H9 (cell line): Measurements from ENCODE around the gene TTC28. TPM values are rescaled to one million over a fixed set of nuclear protein-coding genes. Genes with fewer than 3 reads are reported as not detected.

Source experiments
- DNase-seq: peaks from one replicate; pipeline ENCODE4 v3.0.0-alpha.2; 2017
- H2AFZ ChIP-seq: one replicate; pipeline ENCODE4 v1.6.1; 2013; ENCODE audit warnings: mild to moderate bottlenecking, low read length, control low read depth, moderate library complexity
- H2AK5ac ChIP-seq: 2 replicates; pipeline ENCODE4 v1.6.1; 2013; ENCODE audit warnings: low read length, control low read depth, mixed read lengths; ENCODE audit not compliant: insufficient read length
- H2BK120ac ChIP-seq: one replicate; pipeline ENCODE4 v1.6.1; 2013; ENCODE audit warnings: low read depth, mild to moderate bottlenecking, low read length, control low read depth, inconsistent platforms; ENCODE audit not compliant: poor library complexity, severe bottlenecking
- H2BK12ac ChIP-seq: 2 replicates; pipeline ENCODE4 v1.6.1; 2013; ENCODE audit warnings: low read length, control low read depth, mixed read lengths, low read depth; ENCODE audit not compliant: insufficient read length
- H2BK15ac ChIP-seq: 2 replicates; pipeline ENCODE4 v1.6.1; 2013; ENCODE audit warnings: low read depth, low read length, control low read depth
- H2BK20ac ChIP-seq: one replicate; pipeline ENCODE4 v1.6.1; 2013; ENCODE audit warnings: low read depth, mild to moderate bottlenecking, low read length, control low read depth, inconsistent platforms; ENCODE audit not compliant: poor library complexity, severe bottlenecking
- H2BK5ac ChIP-seq: 2 replicates; pipeline ENCODE4 v1.6.1; 2013; ENCODE audit warnings: low read length, control low read depth, mixed read lengths; ENCODE audit not compliant: insufficient read length
- H3K14ac ChIP-seq: 2 replicates; pipeline ENCODE4 v1.6.1; 2013; ENCODE audit warnings: low read length, control low read depth; ENCODE audit not compliant: insufficient read depth
- H3K18ac ChIP-seq: 2 replicates; pipeline ENCODE4 v1.6.1; 2013; ENCODE audit warnings: low read depth, mild to moderate bottlenecking, mixed read lengths, low read length, control low read depth; ENCODE audit not compliant: insufficient read length
- H3K23ac ChIP-seq: 2 replicates; pipeline ENCODE4 v1.6.1; 2013; ENCODE audit warnings: low read length, control low read depth, mixed read lengths, low read depth; ENCODE audit not compliant: insufficient read length
- H3K23me2 ChIP-seq: 2 replicates; pipeline ENCODE4 v1.6.1; 2013; ENCODE audit warnings: low read depth, mild to moderate bottlenecking, mixed read lengths, low read length, control low read depth; ENCODE audit not compliant: insufficient read length, poor library complexity, severe bottlenecking
- H3K27ac ChIP-seq: 2 replicates; pipeline ENCODE4 v1.5.1; 2013; ENCODE audit warnings: low read length, control low read depth, mixed read lengths, low read depth; ENCODE audit not compliant: insufficient read length
- H3K27me3 ChIP-seq: 2 replicates; pipeline ENCODE4 v1.6.1; 2013; ENCODE audit warnings: low read length, control low read depth, inconsistent platforms; ENCODE audit not compliant: insufficient read depth
- H3K4ac ChIP-seq: 2 replicates; pipeline ENCODE4 v1.6.1; 2013; ENCODE audit warnings: low read depth, mild to moderate bottlenecking, control low read depth, inconsistent platforms, low read length, moderate library complexity
- H3K4me1 ChIP-seq: 2 replicates; pipeline ENCODE4 v1.6.1; 2013; ENCODE audit warnings: low read length, control low read depth, inconsistent platforms; ENCODE audit not compliant: insufficient read depth
- H3K4me2 ChIP-seq: 2 replicates; pipeline ENCODE4 v1.6.1; 2013; ENCODE audit warnings: low read length, control low read depth, mixed read lengths; ENCODE audit not compliant: insufficient read length, insufficient read depth
- H3K56ac ChIP-seq: 2 replicates; pipeline ENCODE4 v1.6.1; 2013; ENCODE audit warnings: low read depth, mild to moderate bottlenecking, mixed read lengths, low read length, control low read depth; ENCODE audit not compliant: insufficient read length
- H3K79me1 ChIP-seq: 2 replicates; pipeline ENCODE4 v1.6.1; 2013; ENCODE audit warnings: low read depth, mild to moderate bottlenecking, moderate library complexity, low read length, control low read depth, inconsistent platforms; ENCODE audit not compliant: insufficient read depth, poor library complexity, severe bottlenecking
- H3K79me2 ChIP-seq: 2 replicates; pipeline ENCODE4 v1.6.1; 2013; ENCODE audit warnings: low read length, control low read depth, inconsistent platforms; ENCODE audit not compliant: insufficient read depth
- H3K9ac ChIP-seq: 2 replicates; pipeline ENCODE4 v1.6.1; 2013; ENCODE audit warnings: low read length, control low read depth, mixed read lengths; ENCODE audit not compliant: insufficient read length; ENCODE audit errors: extremely low read depth
- H3K9me3 ChIP-seq: one replicate; pipeline ENCODE4 v1.6.1; 2013; ENCODE audit warnings: low read depth, low read length, inconsistent platforms; ENCODE audit not compliant: control insufficient read depth
- H3T11ph ChIP-seq: one replicate; pipeline ENCODE4 v1.6.1; 2013; ENCODE audit warnings: mild to moderate bottlenecking, low read length, control low read depth, inconsistent platforms
- H4K20me1 ChIP-seq: one replicate; pipeline ENCODE4 v1.6.1; 2013; ENCODE audit not compliant: control insufficient read depth, insufficient read length, insufficient read depth
- H4K5ac ChIP-seq: 2 replicates; pipeline ENCODE4 v1.6.1; 2013; ENCODE audit warnings: low read depth, mild to moderate bottlenecking, mixed read lengths, low read length, control low read depth; ENCODE audit not compliant: insufficient read length
- H4K8ac ChIP-seq: replicated peaks from 2 replicates; pipeline ENCODE4 v1.6.1; 2013; ENCODE audit warnings: low read length, control low read depth, mixed read lengths, low read depth; ENCODE audit not compliant: insufficient read length
- H4K91ac ChIP-seq: 2 replicates; pipeline ENCODE4 v1.6.1; 2013; ENCODE audit warnings: low read depth, mild to moderate bottlenecking, moderate library complexity, mixed read lengths, low read length, control low read depth; ENCODE audit not compliant: insufficient read length
- H3K27ac Mint-ChIP-seq, 3 experiments: 2 replicates in 2 of 3; 3 replicates in 1 of 3; pipeline ENCODE4 v1.8.0; 2020 to 2021; ENCODE audit warnings: mixed read lengths in 3 of 3, mild to moderate bottlenecking in 1 of 3, moderate library complexity in 1 of 3
- H3K27me3 Mint-ChIP-seq: 2 replicates; pipeline ENCODE4 v1.8.0; 2021; ENCODE audit warnings: low read depth, mild to moderate bottlenecking, moderate library complexity, mixed read lengths
- H3K36me3 Mint-ChIP-seq, 3 experiments: 2 replicates in 2 of 3; 3 replicates in 1 of 3; pipeline ENCODE4 v1.8.0; 2020 to 2021; ENCODE audit warnings: low read depth in 3 of 3, mixed read lengths in 3 of 3; ENCODE audit not compliant: insufficient read depth in 1 of 3
- H3K4me1 Mint-ChIP-seq, 2 experiments: 2 replicates each; pipeline ENCODE4 v1.8.0; 2020; ENCODE audit warnings: mixed read lengths in 2 of 2
- H3K4me3 Mint-ChIP-seq, 2 experiments: 2 replicates in 1 of 2; 3 replicates in 1 of 2; pipeline ENCODE4 v1.8.0; 2020 to 2021; ENCODE audit warnings: mild to moderate bottlenecking in 2 of 2, mixed read lengths in 2 of 2, moderate library complexity in 1 of 2
- H3K9me3 Mint-ChIP-seq, 2 experiments: 2 replicates in 1 of 2; 3 replicates in 1 of 2; pipeline ENCODE4 v1.8.0; 2020; ENCODE audit warnings: mild to moderate bottlenecking in 2 of 2, mixed read lengths in 2 of 2, moderate library complexity in 1 of 2
- CTCF ChIP-seq: fragments of 200-600 bp; sonication (generic); conservative IDR thresholded peaks from 3 replicates; pipeline ENCODE4 v1.8.0; 2021; ENCODE audit warnings: antibody characterized with exemption, mild to moderate bottlenecking
- WGBS: extraction: QIAGEN DNeasy Blood & Tissue Kit; methylation state at CpG from one replicate; pipeline ENCODE4 v1.1.7; 2013; ENCODE audit warnings: missing lambda C conversion rate, low lambda C conversion rate, mixed read lengths; ENCODE audit not compliant: insufficient read length; ENCODE audit errors: extremely low coverage; 5-methylcytosine and 5-hydroxymethylcytosine counted together
- total RNA-seq: library from RNA; stranded (reverse); gene quantifications from 2 replicates; pipeline ENCODE4 v1.2.1, GENCODE V29; 2021

TTC28 gene
- total RNA-seq, 1 experiment from 2014 or later, result 13.6 TPM

DNA sequence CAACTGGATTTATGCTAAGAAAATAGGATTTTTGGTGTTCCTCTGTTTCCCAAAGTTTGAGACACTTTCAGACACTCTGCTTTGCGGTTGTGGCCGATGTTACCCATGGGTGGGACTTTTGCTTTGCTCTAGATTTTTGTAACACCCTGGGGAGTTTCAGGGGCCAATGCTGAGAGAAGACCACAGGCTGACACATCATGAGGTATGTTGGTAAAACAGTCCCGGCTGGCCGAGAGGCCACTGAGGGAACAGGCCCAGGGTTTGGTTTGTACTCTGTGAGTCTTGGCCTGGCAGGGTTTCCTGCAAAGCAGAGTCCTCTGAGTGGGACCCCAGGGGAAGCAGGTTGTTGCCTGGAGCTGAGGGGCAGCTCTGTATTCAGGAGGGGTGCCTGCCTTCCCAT is 682.1 kb downstream of the TTC28 start:
- Histone ChIP-seq H2BK15ac (no peak overlapping the region), H3K79me2 (no peaks in the 10 kb centered on the region)

More for the DNA sequence above, 682.1 kb downstream of the TTC28 start:
- WGBS, result no CpG with 5 or more reads among the region's 4 CpGs
- H2BK20ac ChIP-seq, result no peak overlapping the region
- H3K27me3 Mint-ChIP-seq, result no peaks in the 10 kb centered on the region
- H3K23me2 ChIP-seq, result no peaks in the 10 kb centered on the region
- no peaks in the 10 kb centered on the region; the same call in 1 of the 2 replicates for H3K4me1 ChIP-seq
- no peak overlapping the region for H3K27ac Mint-ChIP-seq
- no peak overlapping the region for H4K8ac ChIP-seq
- no peak overlapping the region for H3K4me3 Mint-ChIP-seq
- TF ChIP-seq CTCF, result no peak
- H3K56ac ChIP-seq, result no peak overlapping the region
- no peaks in the 10 kb centered on the region; a peak in 1 of 7 replicates for H3K36me3 Mint-ChIP-seq
- H4K20me1 ChIP-seq, result no peaks in the 10 kb centered on the region
- H3K4me2 ChIP-seq, result no peak overlapping the region
- DNase-seq, result no peak
- no peak overlapping the region for H3K23ac ChIP-seq
- H2BK120ac ChIP-seq, result no peak overlapping the region
- H2AK5ac ChIP-seq, result no peak overlapping the region
- no peaks in the 10 kb centered on the region for H3K9me3 Mint-ChIP-seq
- H4K91ac ChIP-seq, result no peak overlapping the region
- no peak overlapping the region for H3T11ph ChIP-seq
- no peak overlapping the region for H2BK12ac ChIP-seq
- H3K18ac ChIP-seq, result no peak overlapping the region
- no peaks in the 10 kb centered on the region for H3K79me1 ChIP-seq
- H2AFZ ChIP-seq, result no peak overlapping the region
- H4K5ac ChIP-seq, result no peak overlapping the region
- no peak overlapping the region for H3K14ac ChIP-seq
- H3K9ac ChIP-seq, result no peak overlapping the region
- H3K4ac ChIP-seq, result no peak overlapping the region
- H3K9me3 ChIP-seq, result no peaks in the 10 kb centered on the region
- H3K27ac ChIP-seq, result no peak overlapping the region
- H3K27me3 ChIP-seq, result no peaks in the 10 kb centered on the region
- H2BK5ac ChIP-seq, result no peak overlapping the region
- H3K4me1 Mint-ChIP-seq, result peaks cover 3 to 5% of the 10 kb centered on the region in 2 experiments
